ENCODE results near the gene ZSWIM8.

Gene ZSWIM8

GRCh38 chr10:73841061-73841421 lies 55.6 kb downstream of the ZSWIM8 start:
- no peak overlapping the region for H3K4me3 ChIP-seq (ENCODE audit: low read depth, low read length)
- no peak for TF ChIP-seq CTCF (IDR thresholded peaks at IDR 0.05; ENCODE audit: low read depth, low read length)
- in situ Hi-C loops (cut with HindIII; ENCODE audit: low sequenced_read_pairs) = no loop called here
- no peak for DNase-seq (ENCODE audit: low read depth, low spot score)

GRCh38 chr10:73841526-73842285 lies 56.3 kb downstream of the ZSWIM8 start:
- in situ Hi-C loops (cut with HindIII; ENCODE audit: low sequenced_read_pairs) = no loop called here
- TF ChIP-seq CTCF (IDR thresholded peaks at IDR 0.05; ENCODE audit: low read depth, low read length) = no peak
- H3K4me3 ChIP-seq (ENCODE audit: low read depth, low read length) = no peak overlapping the region

GRCh38 chr10:73842349-73842748 lies 56.9 kb downstream of the ZSWIM8 start:
- in situ Hi-C loops (cut with HindIII; ENCODE audit: low sequenced_read_pairs) = no loop called here
- TF ChIP-seq CTCF (IDR thresholded peaks at IDR 0.05; ENCODE audit: low read depth, low read length) = no peak
- no peak for DNase-seq (ENCODE audit: low read depth, low spot score)
- no peak overlapping the region for H3K4me3 ChIP-seq (ENCODE audit: low read depth, low read length)

More at GRCh38 chr10:73841526-73842285, 56.3 kb downstream of the ZSWIM8 start:
- no peak for DNase-seq (ENCODE audit: low read depth, low spot score)

GRCh38 chr10:73843261-73843660 lies 57.9 kb downstream of the ZSWIM8 start:
- H3K4me3 ChIP-seq (ENCODE audit: low read depth, low read length) = no peak overlapping the region
- in situ Hi-C loops (cut with HindIII; ENCODE audit: low sequenced_read_pairs) = no loop called here
- no peak for DNase-seq (ENCODE audit: low read depth, low spot score)
- TF ChIP-seq CTCF (IDR thresholded peaks at IDR 0.05; ENCODE audit: low read depth, low read length) = no peak

- no peak for TF ChIP-seq CTCF (IDR thresholded peaks at IDR 0.05; ENCODE audit: low read depth, low read length)
- H3K4me3 ChIP-seq (ENCODE audit: low read depth, low read length) = no peak overlapping the region
- DNase-seq (ENCODE audit: low read depth, low spot score) = no peak
- in situ Hi-C loops (cut with HindIII; ENCODE audit: low sequenced_read_pairs) = no loop called here
These were observed 61.6 kb downstream of the ZSWIM8 start for GRCh38 chr10:73847031-73847430.

GRCh38 chr10:73848821-73849489 lies 63.5 kb downstream of the ZSWIM8 start:
- TF ChIP-seq CTCF (IDR thresholded peaks at IDR 0.05; ENCODE audit: low read depth, low read length) = peak; percentile 99
- in situ Hi-C loops (cut with HindIII; ENCODE audit: low sequenced_read_pairs) = no loop called here
- H3K4me3 ChIP-seq (ENCODE audit: low read depth, low read length) = no peak overlapping the region
- DNase-seq (ENCODE audit: low read depth, low spot score) = peak; percentile 83
